HEK293T (cell line): ENCODE measurements around the gene CASP10.

Source experiments
- CTCF ChIA-PET: fragments of 350-600 bp; formaldehyde crosslinking; extraction: SDS; loops from one replicate; lab custom pipeline; 2021; ENCODE audit warnings: antibody characterized with exemption, inconsistent platforms; lab: Yijun Ruan, JAX
- POLR2A ChIA-PET: fragments of 350-600 bp; formaldehyde crosslinking; extraction: SDS; loops from one replicate; lab custom pipeline; 2020; ENCODE audit warnings: antibody characterized with exemption, inconsistent platforms; lab: Yijun Ruan, JAX
- DNase-seq: peaks from one replicate; pipeline ENCODE4 v3.0.0; 2012; ENCODE audit warnings: mixed read lengths; ENCODE audit errors: extremely low spot score
- ARNT ChIP-seq: fragments of 450-650 bp; IDR thresholded peaks from 2 replicates; pipeline ENCODE4 v1.6.1; 2017; ENCODE audit warnings: mild to moderate bottlenecking
- BHLHE40 ChIP-seq: fragments of 450-650 bp; IDR thresholded peaks from 2 replicates; pipeline ENCODE4 v1.6.1; 2016; ENCODE audit warnings: mild to moderate bottlenecking, moderate library complexity, borderline replicate concordance
- CTBP1 ChIP-seq: fragments of 450-650 bp; IDR thresholded peaks from 2 replicates; pipeline ENCODE4 v1.6.1; 2016; ENCODE audit warnings: borderline replicate concordance
- ELF4 ChIP-seq: fragments of 450-650 bp; IDR thresholded peaks from 2 replicates; pipeline ENCODE4 v1.6.1; 2017; ENCODE audit warnings: antibody characterized with exemption
- FOXA1 ChIP-seq: fragments of 450-650 bp; IDR thresholded peaks from 2 replicates; pipeline ENCODE4 v1.6.1; 2016; ENCODE audit warnings: mild to moderate bottlenecking
- FOXK2 ChIP-seq: fragments of 450-650 bp; IDR thresholded peaks from 2 replicates; pipeline ENCODE4 v1.6.1; 2016; ENCODE audit warnings: mild to moderate bottlenecking
- FOXM1 ChIP-seq: fragments of 450-650 bp; IDR thresholded peaks from 2 replicates; pipeline ENCODE4 v1.6.1; 2017; ENCODE audit warnings: mild to moderate bottlenecking, borderline replicate concordance
- HDGF ChIP-seq: fragments of 450-650 bp; IDR thresholded peaks from 2 replicates; pipeline ENCODE4 v1.6.1; 2017; ENCODE audit warnings: antibody characterized with exemption, borderline replicate concordance
- L3MBTL2 ChIP-seq: fragments of 450-650 bp; conservative IDR thresholded peaks from 2 replicates; pipeline ENCODE4 v1.6.1; 2016; ENCODE audit warnings: mild to moderate bottlenecking
- LEF1 ChIP-seq: fragments of 450-650 bp; IDR thresholded peaks from 2 replicates; pipeline ENCODE4 v1.6.1; 2017; ENCODE audit warnings: mild to moderate bottlenecking, borderline replicate concordance
- NFRKB ChIP-seq: fragments of 450-650 bp; IDR thresholded peaks from 2 replicates; pipeline ENCODE4 v1.6.1; 2016; ENCODE audit warnings: mild to moderate bottlenecking, moderate library complexity
- PKNOX1 ChIP-seq: fragments of 450-650 bp; IDR thresholded peaks from 2 replicates; pipeline ENCODE4 v1.6.1; 2016
- SP1 ChIP-seq: fragments of 450-650 bp; IDR thresholded peaks from 2 replicates; pipeline ENCODE4 v1.6.1; 2017
- SUZ12 ChIP-seq: fragments of 450-650 bp; IDR thresholded peaks from 2 replicates; pipeline ENCODE4 v1.6.1; 2016; ENCODE audit warnings: mild to moderate bottlenecking
- TARDBP ChIP-seq: fragments of 450-650 bp; IDR thresholded peaks from 2 replicates; pipeline ENCODE4 v1.6.1; 2016
- ZNF384 ChIP-seq: fragments of 450-650 bp; IDR thresholded peaks from 2 replicates; pipeline ENCODE4 v1.6.1; 2016

The CASP10 gene

GRCh38 chr2:201194097-201194496 lies 11.2 kb downstream of the CASP10 start:
- no peak for TF ChIP-seq SP1
- no peak for TF ChIP-seq ZNF384
- TF ChIP-seq BHLHE40 = no peak
- TF ChIP-seq L3MBTL2 = no peak
- no peak for TF ChIP-seq FOXM1
- TF ChIP-seq NFRKB = no peak
- no peak for TF ChIP-seq PKNOX1
- no peak for TF ChIP-seq TARDBP
- no peak for TF ChIP-seq CTBP1
- TF ChIP-seq FOXK2 = no peak
- TF ChIP-seq ELF4 = no peak
- TF ChIP-seq ARNT = no peak
- TF ChIP-seq SUZ12 = no peak
- POLR2A ChIA-PET = no interaction called here
- no peak for DNase-seq
- CTCF ChIA-PET = no interaction called here

- DNase-seq = no peak
- ChIA-PET CTCF (no interaction called here), POLR2A (interaction anchor here (0.9 kb wide), 1 partner anchor 306 kb away, joined by 4 read pairs; the partner anchor contains the start of genes NIF3L1 and PPIL3)
- no peak for TF ChIP-seq LEF1
- TF ChIP-seq HDGF = no peak
- no peak for TF ChIP-seq SP1
- TF ChIP-seq SUZ12 = no peak
Observed at GRCh38 chr2:201195331-201195730, 12.4 kb downstream of the CASP10 start.

- TF ChIP-seq ELF4 (no peak), FOXA1 (no peak), SUZ12 (no peak), FOXM1 (no peak), NFRKB (no peak), CTBP1 (no peak), HDGF (no peak), LEF1 (no peak), ARNT (no peak), L3MBTL2 (no peak), ZNF384 (no peak), SP1 (no peak), PKNOX1 (no peak), FOXK2 (no peak), BHLHE40 (no peak)
- POLR2A ChIA-PET = interaction anchor here (0.9 kb wide), 1 partner anchor 307 kb away, joined by 4 read pairs; the partner anchor contains the start of genes NIF3L1 and PPIL3
- CTCF ChIA-PET = no interaction called here
- DNase-seq = no peak
Observed at GRCh38 chr2:201196003-201196402, 13.1 kb downstream of the CASP10 start.

GRCh38 chr2:201196803-201197202 lies 13.9 kb downstream of the CASP10 start:
- no peak for DNase-seq
- no peak for TF ChIP-seq ARNT
- no peak for TF ChIP-seq LEF1
- TF ChIP-seq SUZ12 = no peak
- ChIA-PET POLR2A (no interaction called here), CTCF (no interaction called here)

GRCh38 chr2:201197781-201198180 lies 14.8 kb downstream of the CASP10 start:
- ChIA-PET POLR2A (no interaction called here), CTCF (interaction anchor here (0.7 kb wide), 1 partner anchor 154 kb away, joined by 5 read pairs; no protein-coding TSS in a partner anchor)
- DNase-seq = no peak
- TF ChIP-seq CTBP1 (no peak), HDGF (no peak), FOXK2 (no peak), SP1 (no peak), TARDBP (no peak), LEF1 (no peak), ARNT (no peak), ELF4 (no peak), FOXM1 (no peak)

- TF ChIP-seq ELF4 (no peak), LEF1 (no peak), SP1 (no peak), SUZ12 (no peak), HDGF (no peak), BHLHE40 (no peak), FOXM1 (no peak), FOXK2 (no peak), NFRKB (no peak)
- ChIA-PET POLR2A (no interaction called here), CTCF (no interaction called here)
- DNase-seq = no peak
Observed at GRCh38 chr2:201199847-201200246, 16.9 kb downstream of the CASP10 start.

GRCh38 chr2:201200345-201200744 lies 17.4 kb downstream of the CASP10 start:
- POLR2A ChIA-PET = no interaction called here
- TF ChIP-seq BHLHE40 (no peak), ARNT (no peak), SP1 (no peak), ZNF384 (no peak), NFRKB (no peak), L3MBTL2 (no peak)
- CTCF ChIA-PET = no interaction called here

More at GRCh38 chr2:201200345-201200744, 17.4 kb downstream of the CASP10 start:
- DNase-seq = no peak
